ENCODE results near the gene ERICH3. TPM values are rescaled to one million over a fixed set of nuclear protein-coding genes. Genes with fewer than 3 reads are reported as not detected.

ERICH3 gene
- total RNA-seq, 2 experiments from 2014 or later, result not detected

GRCh38 chr1:74548961-74549750 is 124.4 kb downstream of the ERICH3 start:
- Mint-ChIP-seq H3K27me3 (no peaks in the 10 kb centered on the region), H3K4me1 (no peaks in the 10 kb centered on the region)
- POLR2A ChIA-PET, result no interaction called here

GRCh38 chr1:74545821-74546220 is 127.8 kb downstream of the ERICH3 start:
- Mint-ChIP-seq H3K36me3 (no peaks in the 10 kb centered on the region), H3K27ac (no peak overlapping the region), H3K9me3 (no peaks in the 10 kb centered on the region), H3K27me3 (no peaks in the 10 kb centered on the region), H3K4me3 (no peak overlapping the region), H3K4me1 (no peaks in the 10 kb centered on the region)
- ATAC-seq (ENCODE audit: low read depth) (no peak), DNase-seq (no peak)
- POLR2A ChIA-PET, result no interaction called here

More at GRCh38 chr1:74548961-74549750, 124.4 kb downstream of the ERICH3 start:
- H3K27ac Mint-ChIP-seq, result no peak overlapping the region
- no peak for ATAC-seq (ENCODE audit: low read depth)
- no peak overlapping the region for H3K4me3 Mint-ChIP-seq
- H3K9me3 Mint-ChIP-seq, result no peaks in the 10 kb centered on the region
- no peak for DNase-seq
- H3K36me3 Mint-ChIP-seq, result no peaks in the 10 kb centered on the region

- DNase-seq, result no peak
- Mint-ChIP-seq H3K27me3 (peaks cover 3% of the 10 kb centered on the region), H3K9me3 (no peaks in the 10 kb centered on the region), H3K4me1 (no peaks in the 10 kb centered on the region), H3K27ac (no peak overlapping the region), H3K36me3 (no peaks in the 10 kb centered on the region), H3K4me3 (no peak overlapping the region)
- POLR2A ChIA-PET, result no interaction called here
- ATAC-seq (ENCODE audit: low read depth), result no peak
Observed at GRCh38 chr1:74534241-74534640, 139.4 kb downstream of the ERICH3 start.

- DNase-seq, result no peak
- Mint-ChIP-seq H3K36me3 (no peaks in the 10 kb centered on the region), H3K4me3 (no peak overlapping the region), H3K9me3 (no peaks in the 10 kb centered on the region), H3K27ac (no peak overlapping the region), H3K4me1 (no peaks in the 10 kb centered on the region), H3K27me3 (peaks cover 2% of the 10 kb centered on the region)
- POLR2A ChIA-PET, result no interaction called here
- no peak for ATAC-seq (ENCODE audit: low read depth)
Observed at GRCh38 chr1:74531796-74532195, 141.8 kb downstream of the ERICH3 start.

GRCh38 chr1:74530892-74531291 is 142.7 kb downstream of the ERICH3 start:
- H3K4me3 Mint-ChIP-seq, result no peak overlapping the region
- no peaks in the 10 kb centered on the region for H3K36me3 Mint-ChIP-seq
- peaks cover 2% of the 10 kb centered on the region for H3K27me3 Mint-ChIP-seq
- POLR2A ChIA-PET, result no interaction called here
- H3K4me1 Mint-ChIP-seq, result no peaks in the 10 kb centered on the region
- H3K9me3 Mint-ChIP-seq, result no peaks in the 10 kb centered on the region
- ATAC-seq (ENCODE audit: low read depth) (no peak), DNase-seq (no peak)
- H3K27ac Mint-ChIP-seq, result no peak overlapping the region

- Mint-ChIP-seq H3K4me3 (no peak overlapping the region), H3K4me1 (no peaks in the 10 kb centered on the region), H3K36me3 (no peaks in the 10 kb centered on the region), H3K27me3 (peaks cover 2% of the 10 kb centered on the region), H3K27ac (no peak overlapping the region), H3K9me3 (no peaks in the 10 kb centered on the region)
- no peak for DNase-seq
- POLR2A ChIA-PET, result no interaction called here
- ATAC-seq (ENCODE audit: low read depth), result no peak
Observed at GRCh38 chr1:74528123-74528522, 145.5 kb downstream of the ERICH3 start.

- Mint-ChIP-seq H3K9me3 (no peaks in the 10 kb centered on the region), H3K36me3 (no peaks in the 10 kb centered on the region), H3K4me3 (no peak overlapping the region), H3K27me3 (peaks cover 2% of the 10 kb centered on the region), H3K4me1 (no peaks in the 10 kb centered on the region), H3K27ac (no peak overlapping the region)
- no peak for DNase-seq
- ATAC-seq (ENCODE audit: low read depth), result no peak
- POLR2A ChIA-PET, result no interaction called here
Observed at GRCh38 chr1:74526708-74527107, 146.9 kb downstream of the ERICH3 start.

GRCh38 chr1:74523873-74524480 is 149.6 kb downstream of the ERICH3 start:
- no peaks in the 10 kb centered on the region for H3K4me1 Mint-ChIP-seq
- ATAC-seq (ENCODE audit: low read depth) (no peak), DNase-seq (no peak)
- POLR2A ChIA-PET, result no interaction called here
- H3K27ac Mint-ChIP-seq, result no peak overlapping the region
- H3K4me3 Mint-ChIP-seq, result no peak overlapping the region
- H3K36me3 Mint-ChIP-seq, result no peaks in the 10 kb centered on the region
- peaks cover 2% of the 10 kb centered on the region for H3K27me3 Mint-ChIP-seq
- H3K9me3 Mint-ChIP-seq, result no peaks in the 10 kb centered on the region

- Mint-ChIP-seq H3K9me3 (no peaks in the 10 kb centered on the region), H3K4me3 (no peak overlapping the region), H3K36me3 (no peaks in the 10 kb centered on the region), H3K27ac (no peak overlapping the region), H3K27me3 (no peaks in the 10 kb centered on the region), H3K4me1 (no peaks in the 10 kb centered on the region)
- POLR2A ChIA-PET, result no interaction called here
- DNase-seq (no peak), ATAC-seq (ENCODE audit: low read depth) (no peak)
Observed at GRCh38 chr1:74522148-74522547, 151.4 kb downstream of the ERICH3 start.

Other genes starting within 250 kb of the ERICH3 start
- gene LRRC53, start 161.2 kb downstream of the ERICH3 start, total RNA-seq, result not detected
- 10 to 100 TPM; 18.4 to 19.6 TPM for gene CRYZ, start 59.3 kb upstream of the ERICH3 start, total RNA-seq
- gene TYW3, start 59.4 kb upstream of the ERICH3 start, total RNA-seq, result 10 to 100 TPM; 17.1 to 18.8 TPM

Measured in activated naive CD8-positive, alpha-beta T cell treated with anti-CD3 and anti-CD28 coated beads, Interleukin-2, amount 10 ng/mL, durations not matched to agents 7 days and 5 days (primary cell).